Measurements from ENCODE around the gene MRTFA.

DNA sequence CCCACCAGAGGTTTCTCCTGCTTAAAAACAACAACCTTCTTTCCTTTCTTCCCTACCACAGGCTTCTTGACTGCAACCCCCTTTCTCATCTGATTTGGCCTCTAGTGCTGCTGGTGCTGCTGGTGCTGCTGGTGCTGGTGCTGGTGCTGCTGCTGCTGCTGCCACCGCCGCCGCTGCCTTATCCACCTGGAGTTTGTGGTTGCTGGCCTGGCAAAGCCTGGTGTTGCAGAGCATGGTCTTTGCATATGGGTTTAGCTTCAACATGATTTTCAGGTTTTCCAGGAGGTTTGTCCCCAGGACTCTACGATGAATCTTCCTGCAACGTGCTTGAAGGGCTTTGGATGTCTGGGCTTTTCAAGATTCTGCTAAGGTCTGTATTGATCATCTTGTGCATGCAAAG, 49.7 kb downstream of the MRTFA start:
- TF ChIP-seq, protein P1, sequence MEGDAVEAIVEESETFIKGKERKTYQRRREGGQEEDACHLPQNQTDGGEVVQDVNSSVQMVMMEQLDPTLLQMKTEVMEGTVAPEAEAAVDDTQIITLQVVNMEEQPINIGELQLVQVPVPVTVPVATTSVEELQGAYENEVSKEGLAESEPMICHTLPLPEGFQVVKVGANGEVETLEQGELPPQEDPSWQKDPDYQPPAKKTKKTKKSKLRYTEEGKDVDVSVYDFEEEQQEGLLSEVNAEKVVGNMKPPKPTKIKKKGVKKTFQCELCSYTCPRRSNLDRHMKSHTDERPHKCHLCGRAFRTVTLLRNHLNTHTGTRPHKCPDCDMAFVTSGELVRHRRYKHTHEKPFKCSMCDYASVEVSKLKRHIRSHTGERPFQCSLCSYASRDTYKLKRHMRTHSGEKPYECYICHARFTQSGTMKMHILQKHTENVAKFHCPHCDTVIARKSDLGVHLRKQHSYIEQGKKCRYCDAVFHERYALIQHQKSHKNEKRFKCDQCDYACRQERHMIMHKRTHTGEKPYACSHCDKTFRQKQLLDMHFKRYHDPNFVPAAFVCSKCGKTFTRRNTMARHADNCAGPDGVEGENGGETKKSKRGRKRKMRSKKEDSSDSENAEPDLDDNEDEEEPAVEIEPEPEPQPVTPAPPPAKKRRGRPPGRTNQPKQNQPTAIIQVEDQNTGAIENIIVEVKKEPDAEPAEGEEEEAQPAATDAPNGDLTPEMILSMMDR (IDR thresholded peaks at IDR 0.05): no peak
- no peak for TF ChIP-seq POLR2A (IDR thresholded peaks at IDR 0.05)
